Measurements from ENCODE around the gene LRRC7.

DNA sequence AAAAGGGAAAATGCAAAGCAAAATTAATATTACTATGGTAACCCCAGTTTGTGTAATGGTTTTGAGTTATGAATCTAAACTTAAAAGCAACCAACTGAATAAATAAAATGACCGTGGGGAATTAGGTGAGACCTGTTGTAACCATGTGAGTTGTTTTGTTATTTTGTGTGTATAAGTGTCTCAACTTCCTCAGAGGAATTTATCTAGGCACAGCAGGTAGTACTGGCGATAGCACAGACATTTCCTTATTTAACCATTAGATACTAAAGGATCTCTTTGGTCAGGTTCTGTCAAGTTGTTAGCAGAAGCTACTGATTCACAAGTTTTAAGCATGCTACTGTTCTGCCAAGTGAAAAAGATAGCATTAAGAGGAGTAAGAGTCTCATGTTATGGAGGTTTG, 39.3 kb upstream of the LRRC7 start:
- TF ChIP-seq, protein P1, sequence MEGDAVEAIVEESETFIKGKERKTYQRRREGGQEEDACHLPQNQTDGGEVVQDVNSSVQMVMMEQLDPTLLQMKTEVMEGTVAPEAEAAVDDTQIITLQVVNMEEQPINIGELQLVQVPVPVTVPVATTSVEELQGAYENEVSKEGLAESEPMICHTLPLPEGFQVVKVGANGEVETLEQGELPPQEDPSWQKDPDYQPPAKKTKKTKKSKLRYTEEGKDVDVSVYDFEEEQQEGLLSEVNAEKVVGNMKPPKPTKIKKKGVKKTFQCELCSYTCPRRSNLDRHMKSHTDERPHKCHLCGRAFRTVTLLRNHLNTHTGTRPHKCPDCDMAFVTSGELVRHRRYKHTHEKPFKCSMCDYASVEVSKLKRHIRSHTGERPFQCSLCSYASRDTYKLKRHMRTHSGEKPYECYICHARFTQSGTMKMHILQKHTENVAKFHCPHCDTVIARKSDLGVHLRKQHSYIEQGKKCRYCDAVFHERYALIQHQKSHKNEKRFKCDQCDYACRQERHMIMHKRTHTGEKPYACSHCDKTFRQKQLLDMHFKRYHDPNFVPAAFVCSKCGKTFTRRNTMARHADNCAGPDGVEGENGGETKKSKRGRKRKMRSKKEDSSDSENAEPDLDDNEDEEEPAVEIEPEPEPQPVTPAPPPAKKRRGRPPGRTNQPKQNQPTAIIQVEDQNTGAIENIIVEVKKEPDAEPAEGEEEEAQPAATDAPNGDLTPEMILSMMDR (conservative IDR thresholded peaks at IDR 0.05), result no peak
- TF ChIP-seq ZFX (IDR thresholded peaks at IDR 0.05), result no peak

Measured in C4-2B (cell line).